ENCODE measurements around the gene SPPL2B. TPM values are rescaled to one million over a fixed set of nuclear protein-coding genes. Genes with fewer than 3 reads are reported as not detected.
A peak's percentile ranks its signal among the peaks of the same experiment; 100 is the strongest.
"Not testable (repeated sequence)": the region's sequence is repeated elsewhere in the genome, so short reads cannot be mapped to it uniquely, and the experiment has no call there.

The SPPL2B gene, protein sequence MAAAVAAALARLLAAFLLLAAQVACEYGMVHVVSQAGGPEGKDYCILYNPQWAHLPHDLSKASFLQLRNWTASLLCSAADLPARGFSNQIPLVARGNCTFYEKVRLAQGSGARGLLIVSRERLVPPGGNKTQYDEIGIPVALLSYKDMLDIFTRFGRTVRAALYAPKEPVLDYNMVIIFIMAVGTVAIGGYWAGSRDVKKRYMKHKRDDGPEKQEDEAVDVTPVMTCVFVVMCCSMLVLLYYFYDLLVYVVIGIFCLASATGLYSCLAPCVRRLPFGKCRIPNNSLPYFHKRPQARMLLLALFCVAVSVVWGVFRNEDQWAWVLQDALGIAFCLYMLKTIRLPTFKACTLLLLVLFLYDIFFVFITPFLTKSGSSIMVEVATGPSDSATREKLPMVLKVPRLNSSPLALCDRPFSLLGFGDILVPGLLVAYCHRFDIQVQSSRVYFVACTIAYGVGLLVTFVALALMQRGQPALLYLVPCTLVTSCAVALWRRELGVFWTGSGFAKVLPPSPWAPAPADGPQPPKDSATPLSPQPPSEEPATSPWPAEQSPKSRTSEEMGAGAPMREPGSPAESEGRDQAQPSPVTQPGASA
- total RNA-seq: 52.3 TPM
- long read RNA-seq, transcript SPPL2B-209 (15 exons, 3,456 nt): major isoform, 13 of 62 reads
- long read RNA-seq, partial matches to known transcripts: 39 of 62 reads
- long read RNA-seq, other reads (novel, unspliced or antisense): 9 of 62 reads

GRCh38 chr19:2328401-2329148 lies at the start of gene SPPL2B, which contains the start of gene LSM7:
SPPL2B (plus strand) TSS chr19:2328684; CDS start chr19:2328710, 26 bp downstream.
LSM7 (minus strand) TSS chr19:2328586; CDS start chr19:2328566, 20 bp downstream.
- Histone ChIP-seq H3K4me3 (peak within 1 kb of the TSS; percentile 93), H3K9me3 (no peaks in the 10 kb centered on the region), H3K4me1 (peaks cover 51% of the 10 kb centered on the region), H3K27ac (peak within 1 kb of the TSS; percentile 84), H3K27me3 (ENCODE audit: low read depth) (no peaks in the 10 kb centered on the region), H3K36me3 (peaks cover 21% of the 10 kb centered on the region)
- intact Hi-C loops (cut with DNase I): no loop called here
- peak; percentile 94 to 97 for ATAC-seq
- no peak for TF ChIP-seq CTCF (IDR thresholded peaks at IDR 0.05)
- peak; percentile 92 for DNase-seq

GRCh38 chr19:2280633-2281264 lies 47.7 kb upstream of the SPPL2B start:
- TF ChIP-seq CTCF (IDR thresholded peaks at IDR 0.05): no peak
- H3K9me3 ChIP-seq: no peaks in the 10 kb centered on the region
- H3K27ac ChIP-seq: no peak overlapping the region
- H3K4me3 ChIP-seq: no peak overlapping the region
- ATAC-seq (no peak), DNase-seq (no peak)
- no peaks in the 10 kb centered on the region for H3K27me3 ChIP-seq (ENCODE audit: low read depth)
- H3K4me1 ChIP-seq: peaks cover 22% of the 10 kb centered on the region
- H3K36me3 ChIP-seq: peaks cover 16% of the 10 kb centered on the region
- intact Hi-C loops (cut with DNase I): no loop called here

DNA sequence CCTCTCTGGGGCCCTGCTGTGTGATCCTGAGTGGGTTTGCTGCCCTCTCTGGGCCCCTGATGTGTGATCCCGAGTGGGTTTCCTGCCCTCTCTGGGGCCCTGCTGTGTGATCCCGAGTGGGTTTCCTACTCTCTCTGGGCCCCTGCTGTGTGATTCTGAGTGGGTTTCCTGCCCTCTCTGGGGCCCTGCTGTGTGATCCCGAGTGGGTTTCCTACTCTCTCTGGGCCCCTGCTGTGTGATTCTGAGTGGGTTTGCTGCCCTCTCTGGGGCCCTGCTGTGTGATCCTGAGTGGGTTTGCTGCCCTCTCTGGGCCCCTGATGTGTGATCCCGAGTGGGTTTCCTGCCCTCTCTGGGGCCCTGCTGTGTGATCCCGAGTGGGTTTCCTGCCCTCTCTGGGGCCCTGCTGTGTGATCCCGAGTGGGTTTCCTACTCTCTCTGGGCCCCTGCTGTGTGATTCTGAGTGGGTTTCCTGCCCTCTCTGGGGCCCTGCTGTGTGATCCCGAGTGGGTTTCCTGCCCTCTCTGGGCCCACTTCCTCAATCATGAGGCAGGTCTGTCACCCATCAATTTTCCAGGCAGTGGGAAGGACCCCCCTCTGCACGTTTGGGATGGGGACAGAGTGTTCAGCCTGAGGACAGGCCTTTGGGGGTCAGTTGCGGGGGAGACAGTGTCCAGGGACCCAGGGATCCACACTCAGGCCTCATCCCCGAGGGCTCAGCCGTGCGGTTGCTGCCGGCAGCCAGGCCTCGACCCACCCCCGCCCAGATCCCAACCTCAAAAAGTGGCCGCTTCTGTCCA lies 47.0 kb upstream of the SPPL2B start:
- H3K9me3 ChIP-seq; intact Hi-C loops (cut with DNase I); H3K36me3 ChIP-seq; DNase-seq; H3K27me3 ChIP-seq (ENCODE audit: low read depth): not testable (repeated sequence)
- H3K4me3 ChIP-seq: peak overlapping the region; percentile 45
- H3K27ac ChIP-seq: peak overlapping the region; percentile 78
- peak in 1 of 2 donors; percentile 3 for ATAC-seq
- H3K4me1 ChIP-seq: peaks cover 16% of the 10 kb centered on the region

DNA sequence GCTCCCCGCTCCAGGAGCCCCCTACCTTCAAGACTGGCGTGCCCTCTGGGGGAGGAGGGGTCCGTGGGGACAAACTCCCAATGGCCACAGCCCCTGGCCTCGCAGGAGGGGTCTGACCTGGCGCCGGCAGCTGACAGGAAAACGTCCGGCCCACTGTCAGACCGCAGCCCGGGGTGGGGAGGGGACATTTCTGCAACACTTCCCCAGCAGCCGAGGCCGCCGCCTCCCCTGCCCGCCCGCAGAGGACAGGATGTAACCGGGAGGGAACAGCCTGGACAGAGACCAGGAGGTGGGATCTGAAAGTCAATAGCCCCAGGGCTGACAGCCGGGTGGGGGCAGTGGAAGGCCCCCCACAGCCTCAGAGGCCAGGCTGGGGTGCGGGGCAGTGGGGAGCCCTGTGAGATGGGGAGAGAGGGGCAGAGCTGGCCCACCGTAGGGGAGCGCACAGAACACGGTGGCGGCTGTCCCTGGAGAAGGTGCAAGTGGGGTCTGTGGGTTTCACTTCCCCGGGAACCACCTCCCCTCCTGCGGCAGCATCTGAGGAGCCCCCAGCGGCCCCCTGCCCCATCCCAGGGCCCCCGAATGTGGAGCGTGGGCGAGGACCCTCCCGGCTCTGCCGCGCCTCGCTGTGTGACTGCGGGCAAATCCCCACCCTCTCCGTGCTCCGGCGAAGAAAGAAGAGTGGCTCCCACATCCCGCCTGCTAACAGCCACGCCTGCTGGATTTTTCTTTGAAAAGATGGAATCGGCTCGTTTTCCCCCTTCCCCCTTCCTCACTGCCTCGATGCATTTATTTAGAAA lies 46.2 kb upstream of the SPPL2B start, which contains the start of gene PEAK3:
Gene PEAK3 (minus strand): TSS at position 114 of the 800 bp plus-strand sequence. CDS start 1,244 bp downstream, outside the sequence.
- peak; percentile 91 for DNase-seq
- Histone ChIP-seq H3K4me3 (peak within 1 kb of the TSS; percentile 45), H3K36me3 (peaks cover 2% of the 10 kb centered on the region), H3K27ac (peak within 1 kb of the TSS; percentile 78), H3K27me3 (ENCODE audit: low read depth) (no peaks in the 10 kb centered on the region), H3K4me1 (peaks cover 15% of the 10 kb centered on the region), H3K9me3 (no peaks in the 10 kb centered on the region)
- no peak for TF ChIP-seq CTCF (IDR thresholded peaks at IDR 0.05)
- intact Hi-C loops (cut with DNase I): no loop called here
- ATAC-seq: peak; percentile 86 to 87

DNA sequence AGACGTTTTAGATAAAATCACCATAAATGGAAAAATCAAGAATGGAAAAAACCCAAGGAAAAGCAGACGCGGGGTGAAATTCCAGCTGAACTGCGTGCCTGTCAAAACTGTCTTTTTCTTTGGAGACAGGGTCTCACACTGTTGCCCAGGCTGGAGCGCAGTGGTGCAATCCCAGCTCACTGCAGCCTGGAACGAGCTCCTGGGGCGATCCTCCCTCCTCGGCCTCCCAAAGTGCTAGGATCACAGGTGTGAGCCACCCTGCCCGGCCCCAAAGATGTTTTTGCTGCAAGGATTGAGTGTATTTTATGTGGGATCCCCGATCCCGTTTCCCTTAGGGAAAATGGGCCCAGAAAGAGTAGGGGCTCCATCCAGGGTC lies 45.6 kb upstream of the SPPL2B start:
- H3K4me3 ChIP-seq: peak overlapping the region; percentile 45

More for the DNA sequence above, 45.6 kb upstream of the SPPL2B start:
- no peak for TF ChIP-seq CTCF (IDR thresholded peaks at IDR 0.05)
- DNase-seq (no peak), ATAC-seq (no peak)
- H3K9me3 ChIP-seq: no peaks in the 10 kb centered on the region
- no peaks in the 10 kb centered on the region for H3K27me3 ChIP-seq (ENCODE audit: low read depth)
- H3K36me3 ChIP-seq: no peaks in the 10 kb centered on the region
- H3K4me1 ChIP-seq: peaks cover 15% of the 10 kb centered on the region
- peak overlapping the region; percentile 78 for H3K27ac ChIP-seq
- intact Hi-C loops (cut with DNase I): no loop called here

Measured in lower lobe of right lung (tissue), 2 donors.